Spinal cord (tissue), 10 donors: ENCODE data around the gene NRL. TPM values are rescaled to one million over a fixed set of nuclear protein-coding genes. Genes with fewer than 3 reads are reported as not detected.
"Not testable (repeated sequence)": the region's sequence is repeated elsewhere in the genome, so short reads cannot be mapped to it uniquely, and the experiment has no call there.

ENCODE experiments used
- DNase-seq, 6 donors: peaks; one replicate each; pipeline versions ENCODE4 v3.0.0 to v3.0.0-alpha.2; 2013 to 2015; ENCODE audit warnings: low spot score in 6 of 6, low read depth in 4 of 6
- H3K27ac ChIP-seq: one replicate; pipeline ENCODE4 v1.5.1; 2013; ENCODE audit warnings: low read depth, low read length, control low read depth
- H3K27me3 ChIP-seq: one replicate; pipeline ENCODE4 v1.6.1; 2013; ENCODE audit warnings: low read length; ENCODE audit not compliant: control insufficient read depth, insufficient read depth
- H3K36me3 ChIP-seq: one replicate; pipeline ENCODE4 v1.6.1; 2013; ENCODE audit warnings: low read length; ENCODE audit not compliant: control insufficient read depth, insufficient read depth
- H3K4me1 ChIP-seq: one replicate; pipeline ENCODE4 v1.6.1; 2013; ENCODE audit warnings: low read length; ENCODE audit not compliant: control insufficient read depth, insufficient read depth
- H3K4me3 ChIP-seq: one replicate; pipeline ENCODE4 v1.5.1; 2013; ENCODE audit warnings: low read depth, low read length, control low read depth
- H3K9me3 ChIP-seq: one replicate; pipeline ENCODE4 v1.6.1; 2013; ENCODE audit warnings: low read length; ENCODE audit not compliant: control insufficient read depth, insufficient read depth
- WGBS: methylation state at CpG from one replicate; pipeline ENCODE4 v1.1.5; 2013; ENCODE audit warnings: missing lambda C conversion rate; ENCODE audit not compliant: insufficient coverage; 5-methylcytosine and 5-hydroxymethylcytosine counted together
- polyA plus RNA-seq, 2 donors: library from polyadenylated mRNA; unstranded; fragments of 120-200 nt; gene quantifications; one replicate each; pipeline ENCODE4 v1.2.1, GENCODE V29; 2013; ENCODE audit not compliant: insufficient read length in 2 of 2
- total RNA-seq, 2 donors: library from RNA; depleted of rRNA in 1 of 2; stranded (reverse); fragments of 120-200 nt in 1 of 2; fragments of >200 nt in 1 of 2; gene quantifications; one replicate each; pipeline versions ENCODE4 v1.2.3 to v1.2.4, GENCODE V29; 2013 to 2014
- donor health status: healthy.

NRL gene
- total and polyA plus RNA-seq, 4 donors = 1.8 to 4.8 (median 2.9) TPM

GRCh38 chr14:24116128-24116814 lies 1.5 kb upstream of the NRL start:
- Histone ChIP-seq H3K27ac (no peak overlapping the region), H3K36me3 (peaks cover 33% of the 10 kb centered on the region), H3K4me3 (no peak overlapping the region), H3K9me3 (no peaks in the 10 kb centered on the region), H3K27me3 (no peaks in the 10 kb centered on the region), H3K4me1 (peaks cover 14% of the 10 kb centered on the region)
- 96% methylated on average over 3 of the region's 6 CpGs for WGBS
- DNase-seq = no peak

- Histone ChIP-seq H3K4me1 (peaks cover 14% of the 10 kb centered on the region), H3K27ac (peak overlapping the region; percentile 100), H3K4me3 (peak overlapping the region; percentile 93), H3K36me3 (peaks cover 26% of the 10 kb centered on the region), H3K27me3 (no peaks in the 10 kb centered on the region), H3K9me3 (no peaks in the 10 kb centered on the region)
- WGBS = 0% methylated on average over 13 of the region's 14 CpGs
- DNase-seq = no peak
Measured at GRCh38 chr14:24115422-24116127, 826 bp upstream of the NRL start.

- Histone ChIP-seq H3K9me3 (no peaks in the 10 kb centered on the region), H3K4me3 (peak overlapping the region; percentile 93), H3K27me3 (no peaks in the 10 kb centered on the region), H3K27ac (peak overlapping the region; percentile 100), H3K4me1 (peaks cover 14% of the 10 kb centered on the region), H3K36me3 (peaks cover 10% of the 10 kb centered on the region)
- 0% methylated on average over 42 of the region's 42 CpGs for WGBS
- peak in 5 of 6 donors; percentile 64 to 96 (median 81) for DNase-seq
Measured at GRCh38 chr14:24113801-24114531, 783 bp downstream of the NRL start.

- peak overlapping the region; percentile 100 for H3K27ac ChIP-seq
- H3K4me3 ChIP-seq = peak overlapping the region; percentile 93
- H3K4me1 ChIP-seq = peaks cover 14% of the 10 kb centered on the region
- H3K27me3 ChIP-seq = no peaks in the 10 kb centered on the region
- 2% methylated on average over 10 of the region's 15 CpGs for WGBS
- no peaks in the 10 kb centered on the region for H3K9me3 ChIP-seq
- H3K36me3 ChIP-seq = peaks cover 7% of the 10 kb centered on the region
- DNase-seq = no peak
Measured at GRCh38 chr14:24113379-24113800, 1.4 kb downstream of the NRL start.

GRCh38 chr14:24110523-24110922 lies 4.2 kb downstream of the NRL start:
- Histone ChIP-seq H3K36me3 (no peaks in the 10 kb centered on the region), H3K27ac (no peak overlapping the region), H3K9me3 (no peaks in the 10 kb centered on the region), H3K27me3 (no peaks in the 10 kb centered on the region), H3K4me3 (no peak overlapping the region), H3K4me1 (peaks cover 7% of the 10 kb centered on the region)
- WGBS = no CpG with 5 or more reads among the region's 1 CpG
- no peak for DNase-seq

GRCh38 chr14:24110060-24110459 lies 4.7 kb downstream of the NRL start:
- whole genome bisulfite sequencing = 100% methylated on average over 1 of the region's 9 CpGs
- peaks cover 4% of the 10 kb centered on the region for H3K4me1 ChIP-seq
- H3K36me3 ChIP-seq = no peaks in the 10 kb centered on the region
- no peaks in the 10 kb centered on the region for H3K27me3 ChIP-seq
- no peak for DNase-seq
- H3K27ac ChIP-seq = no peak overlapping the region
- no peak overlapping the region for H3K4me3 ChIP-seq
- H3K9me3 ChIP-seq = no peaks in the 10 kb centered on the region

- WGBS = 100% methylated on average over 2 of the region's 5 CpGs
- Histone ChIP-seq H3K9me3 (no peaks in the 10 kb centered on the region), H3K27ac (no peak overlapping the region), H3K4me1 (no peaks in the 10 kb centered on the region), H3K4me3 (no peak overlapping the region), H3K27me3 (no peaks in the 10 kb centered on the region), H3K36me3 (peaks cover 3% of the 10 kb centered on the region)
- DNase-seq = no peak
Measured at GRCh38 chr14:24108336-24108874, 6.3 kb downstream of the NRL start.

- H3K9me3 ChIP-seq = no peaks in the 10 kb centered on the region
- H3K27me3 ChIP-seq = no peaks in the 10 kb centered on the region
- no CpG with 5 or more reads among the region's 4 CpGs for WGBS
- H3K36me3 ChIP-seq = peaks cover 3% of the 10 kb centered on the region
- DNase-seq = no peak
- H3K27ac ChIP-seq = no peak overlapping the region
- H3K4me3 ChIP-seq = no peak overlapping the region
- no peaks in the 10 kb centered on the region for H3K4me1 ChIP-seq
Measured at GRCh38 chr14:24106672-24107271, 8.0 kb downstream of the NRL start.

- DNase-seq, H3K4me3 ChIP-seq, H3K27ac ChIP-seq, H3K9me3 ChIP-seq, H3K4me1 ChIP-seq, H3K36me3 ChIP-seq, H3K27me3 ChIP-seq: not testable (repeated sequence)
- 93% methylated on average over 6 of the region's 8 CpGs for WGBS
Measured at GRCh38 chr14:24105609-24106239, 9.0 kb downstream of the NRL start.
